Daoy (cell line): Measurements from ENCODE around the gene ATP9B. TPM values are rescaled to one million over a fixed set of nuclear protein-coding genes. Genes with fewer than 3 reads are reported as not detected.
A peak's percentile ranks its signal among the peaks of the same experiment; 100 is the strongest.
"Not testable (repeated sequence)": the region's sequence is repeated elsewhere in the genome, so short reads cannot be mapped to it uniquely, and the experiment has no call there.

ENCODE experiments used
- DNase-seq: peaks from one replicate; pipeline ENCODE4 v3.0.0-alpha.2; 2015; ENCODE audit warnings: low read depth
- total RNA-seq: library from RNA; depleted of rRNA; stranded (reverse); fragments of >200 nt; shearing (Covaris generic); gene quantifications from 2 replicates; pipeline ENCODE4 v1.2.3, GENCODE V29; 2014

ATP9B gene
- total RNA-seq, 1 experiment from 2014 or later: 8.2 TPM

GRCh38 chr18:79071503-79072210 is 2.5 kb downstream of the ATP9B start:
- DNase-seq: no peak

- DNase-seq: not testable (repeated sequence)
Observed at GRCh38 chr18:79072655-79073054, 3.5 kb downstream of the ATP9B start.

GRCh38 chr18:79077181-79077580 is 8.0 kb downstream of the ATP9B start:
- DNase-seq: no peak

GRCh38 chr18:79078791-79079190 is 9.6 kb downstream of the ATP9B start:
- DNase-seq: not testable (repeated sequence)

GRCh38 chr18:79092874-79093273 is 23.7 kb downstream of the ATP9B start:
- no peak for DNase-seq

GRCh38 chr18:79093986-79094385 is 24.8 kb downstream of the ATP9B start:
- no peak for DNase-seq

- DNase-seq: no peak
Observed at GRCh38 chr18:79095216-79095615, 26.0 kb downstream of the ATP9B start.

GRCh38 chr18:79100944-79101343 is 31.8 kb downstream of the ATP9B start:
- DNase-seq: no peak

- DNase-seq: no peak
Observed at GRCh38 chr18:79102886-79103285, 33.7 kb downstream of the ATP9B start.

- DNase-seq: no peak
Observed at GRCh38 chr18:79104137-79104536, 34.9 kb downstream of the ATP9B start.

GRCh38 chr18:79105455-79105854 is 36.3 kb downstream of the ATP9B start:
- no peak for DNase-seq

- no peak for DNase-seq
Observed at GRCh38 chr18:79106084-79106483, 36.9 kb downstream of the ATP9B start.

- no peak for DNase-seq
Observed at GRCh38 chr18:79107886-79108285, 38.7 kb downstream of the ATP9B start.

GRCh38 chr18:79108549-79109215 is 39.5 kb downstream of the ATP9B start:
- DNase-seq: no peak

GRCh38 chr18:79111483-79111882 is 42.3 kb downstream of the ATP9B start:
- no peak for DNase-seq

- DNase-seq: no peak
Observed at GRCh38 chr18:79117385-79117784, 48.2 kb downstream of the ATP9B start.

GRCh38 chr18:79117788-79118187 is 48.6 kb downstream of the ATP9B start:
- DNase-seq: no peak

- DNase-seq: no peak
Observed at GRCh38 chr18:79118797-79119196, 49.6 kb downstream of the ATP9B start.

- no peak for DNase-seq
Observed at GRCh38 chr18:79121746-79122474, 52.7 kb downstream of the ATP9B start.

GRCh38 chr18:79123948-79124347 is 54.8 kb downstream of the ATP9B start:
- peak; percentile 4 for DNase-seq

GRCh38 chr18:79129120-79129519 is 59.9 kb downstream of the ATP9B start:
- no peak for DNase-seq

- no peak for DNase-seq
Observed at GRCh38 chr18:79133724-79134123, 64.5 kb downstream of the ATP9B start.

- DNase-seq: no peak
Observed at GRCh38 chr18:79135924-79136323, 66.7 kb downstream of the ATP9B start.
